HG03521 (cell line): ENCODE measurements around the gene CTTN.

Source experiments
- ATAC-seq: cut with Tn5 transposase; IDR thresholded peaks from one replicate; pipeline ENCODE4 v1.9.1; 2021; ENCODE audit warnings: mild to moderate bottlenecking, moderate library complexity; ENCODE audit not compliant: unreplicated experiment

The CTTN gene

GRCh38 chr11:70471254-70471653, 72.9 kb downstream of the CTTN start:
- no peak for ATAC-seq

- no peak for ATAC-seq
Observed at GRCh38 chr11:70472240-70472639, 73.9 kb downstream of the CTTN start.

GRCh38 chr11:70473186-70473872, 75.0 kb downstream of the CTTN start:
- no peak for ATAC-seq

GRCh38 chr11:70473873-70474690, 75.8 kb downstream of the CTTN start:
- ATAC-seq = no peak

GRCh38 chr11:70474710-70475109, 76.4 kb downstream of the CTTN start:
- ATAC-seq = no peak

- no peak for ATAC-seq
Observed at GRCh38 chr11:70476669-70477068, 78.3 kb downstream of the CTTN start.

GRCh38 chr11:70477176-70477575, 78.8 kb downstream of the CTTN start:
- ATAC-seq = no peak

GRCh38 chr11:70477609-70478008, 79.3 kb downstream of the CTTN start:
- ATAC-seq = no peak

GRCh38 chr11:70478166-70478890, 80.0 kb downstream of the CTTN start:
- ATAC-seq = no peak

- ATAC-seq = no peak
Observed at GRCh38 chr11:70480711-70481110, 82.4 kb downstream of the CTTN start.

GRCh38 chr11:70481625-70482528, 83.5 kb downstream of the CTTN start:
- no peak for ATAC-seq

GRCh38 chr11:70482529-70482917, 84.2 kb downstream of the CTTN start:
- ATAC-seq = no peak

GRCh38 chr11:70483077-70483861, 84.9 kb downstream of the CTTN start:
- no peak for ATAC-seq

- ATAC-seq = no peak
Observed at GRCh38 chr11:70483917-70484316, 85.6 kb downstream of the CTTN start.

GRCh38 chr11:70485326-70486025, 87.1 kb downstream of the CTTN start:
- no peak for ATAC-seq

- ATAC-seq = no peak
Observed at GRCh38 chr11:70486026-70486415, 87.7 kb downstream of the CTTN start.
